EL (cell line): ENCODE results near the gene MAB21L4.

Experiments used
- DNase-seq: peaks from one replicate; pipeline ENCODE4 v3.0.0-alpha.2; 2016

The MAB21L4 gene

DNA sequence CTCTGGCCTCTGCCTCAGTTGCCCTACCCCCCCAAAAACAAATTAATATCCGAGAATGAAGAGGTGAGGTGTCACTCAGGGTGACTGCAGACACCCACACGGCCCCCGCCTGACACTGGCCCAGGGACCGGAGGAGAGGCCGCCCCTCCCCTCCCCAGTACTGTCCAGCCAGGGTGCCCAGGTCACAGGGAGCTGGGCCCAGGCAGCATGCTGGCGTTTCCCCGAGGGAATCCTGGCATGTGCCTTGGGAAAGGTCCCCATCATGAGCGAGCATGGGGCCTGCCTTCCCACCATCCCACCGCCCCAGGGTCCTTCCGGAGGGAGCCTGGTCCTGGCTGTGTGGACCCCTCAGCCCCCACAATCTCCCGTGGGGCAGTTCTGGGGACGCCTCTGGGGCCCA lies 3.0 kb downstream of the MAB21L4 start:
- DNase-seq: no peak

- no peak for DNase-seq
These were observed 3.6 kb downstream of the MAB21L4 start for GRCh38 chr2:240892356-240892755.

DNA sequence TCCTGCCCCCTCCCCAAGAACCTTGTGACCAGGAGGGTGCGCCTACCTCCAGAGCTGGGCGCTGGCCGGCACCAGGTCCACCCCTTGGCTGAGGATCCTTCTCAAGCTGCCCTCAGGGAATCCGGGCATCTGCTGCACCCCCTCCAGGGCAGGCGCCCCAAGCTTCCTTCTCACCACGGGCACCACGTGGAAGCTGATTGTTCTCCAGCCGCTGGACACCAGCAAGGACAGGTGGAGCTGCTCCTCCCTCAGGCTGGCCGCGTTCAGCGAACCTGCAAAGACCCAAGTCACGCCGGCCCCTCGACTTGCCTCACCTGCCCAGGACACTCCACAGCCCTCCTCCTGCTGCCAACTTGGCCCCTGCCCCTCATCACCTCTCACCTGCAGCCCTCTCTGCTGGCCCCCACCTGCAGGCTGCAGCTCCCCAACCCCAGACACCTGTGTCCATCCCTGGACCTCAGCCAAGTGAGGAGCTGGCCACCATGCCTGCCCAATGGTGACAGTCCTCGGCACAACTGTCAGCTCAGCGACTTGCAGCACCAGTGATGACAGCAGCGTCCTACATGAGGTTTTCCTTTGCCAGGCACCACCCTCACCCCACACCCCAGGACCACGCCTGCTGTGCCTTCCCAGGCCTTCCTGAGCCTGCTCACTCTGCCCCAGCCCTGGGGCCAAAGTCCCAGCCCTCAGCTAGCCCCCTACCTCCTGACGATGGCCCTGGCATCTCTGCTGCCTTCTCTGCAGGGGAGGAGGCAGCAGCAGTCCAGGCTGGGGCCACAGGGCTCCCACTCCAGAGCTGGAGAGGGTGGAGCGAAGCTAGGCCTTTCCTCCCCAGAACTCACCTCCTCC lies 4.2 kb downstream of the MAB21L4 start:
- DNase-seq: no peak

DNA sequence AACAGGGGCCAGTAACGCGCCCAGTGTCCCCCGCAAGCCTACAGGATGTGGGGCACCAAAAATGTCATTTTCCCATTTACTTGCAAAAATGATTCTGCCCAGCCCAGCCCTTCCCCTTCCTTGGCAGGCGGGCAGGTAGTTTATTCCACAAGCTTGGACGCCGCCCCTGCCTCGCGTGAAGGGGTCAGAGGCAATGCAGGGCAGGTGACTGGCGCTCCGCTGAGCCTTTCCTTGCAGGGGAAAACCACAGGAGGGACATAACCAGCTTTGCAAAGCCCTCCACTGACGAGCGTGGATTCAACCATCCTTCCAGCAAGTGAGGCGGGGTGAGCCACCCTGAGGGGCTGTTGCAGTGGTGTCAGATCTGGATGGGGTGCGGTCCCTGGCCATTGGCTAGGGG lies 5.3 kb downstream of the MAB21L4 start:
- DNase-seq: no peak

DNA sequence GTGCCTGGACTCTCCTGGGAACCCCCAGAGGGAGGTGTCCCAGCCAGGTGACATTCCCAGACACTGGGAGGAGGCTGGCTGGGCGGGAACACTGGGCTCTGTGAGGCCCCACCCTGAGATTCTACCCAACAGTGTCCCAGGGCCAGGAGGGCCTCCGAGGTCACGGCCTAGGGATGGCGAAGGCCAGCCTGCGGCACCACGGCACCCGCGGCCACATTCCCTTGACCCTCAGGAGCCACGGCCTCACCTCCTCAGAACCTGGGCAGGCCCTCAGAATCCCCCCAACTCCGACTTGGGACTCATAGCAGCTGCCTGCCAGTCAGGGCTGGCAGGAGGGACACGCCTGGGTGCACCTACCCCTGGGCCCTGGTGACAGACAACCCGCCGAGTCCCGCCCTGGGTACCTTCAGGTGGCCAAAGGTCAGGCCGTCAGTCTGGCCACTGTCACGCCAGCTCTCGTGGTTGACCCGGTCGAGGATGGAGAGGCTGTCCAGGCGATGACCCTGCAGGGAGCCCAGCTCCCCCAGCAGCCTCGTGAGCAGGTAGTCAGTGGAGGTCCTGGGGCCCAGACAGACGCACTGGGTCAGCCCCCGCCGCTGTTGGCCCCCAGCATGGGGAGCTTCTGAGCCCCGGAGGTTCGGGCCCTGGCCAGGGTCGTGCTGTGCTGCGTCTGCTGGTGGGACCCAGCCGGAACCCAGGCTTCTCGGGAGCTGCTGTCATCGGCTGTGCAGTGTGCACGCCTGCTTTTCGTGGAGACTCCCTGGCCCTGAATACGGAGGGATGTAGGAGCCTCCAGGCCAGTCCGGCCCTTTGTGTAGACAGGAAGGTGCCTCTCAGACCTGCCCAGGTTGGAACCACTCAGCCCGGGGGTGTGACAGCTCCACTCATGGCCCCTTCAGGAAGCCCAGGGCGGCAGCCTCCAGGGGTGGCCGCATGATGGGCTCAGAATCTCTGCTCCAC lies 6.1 kb downstream of the MAB21L4 start:
- no peak for DNase-seq

- DNase-seq: no peak
These were observed 6.9 kb downstream of the MAB21L4 start for GRCh38 chr2:240888890-240889573.

DNA sequence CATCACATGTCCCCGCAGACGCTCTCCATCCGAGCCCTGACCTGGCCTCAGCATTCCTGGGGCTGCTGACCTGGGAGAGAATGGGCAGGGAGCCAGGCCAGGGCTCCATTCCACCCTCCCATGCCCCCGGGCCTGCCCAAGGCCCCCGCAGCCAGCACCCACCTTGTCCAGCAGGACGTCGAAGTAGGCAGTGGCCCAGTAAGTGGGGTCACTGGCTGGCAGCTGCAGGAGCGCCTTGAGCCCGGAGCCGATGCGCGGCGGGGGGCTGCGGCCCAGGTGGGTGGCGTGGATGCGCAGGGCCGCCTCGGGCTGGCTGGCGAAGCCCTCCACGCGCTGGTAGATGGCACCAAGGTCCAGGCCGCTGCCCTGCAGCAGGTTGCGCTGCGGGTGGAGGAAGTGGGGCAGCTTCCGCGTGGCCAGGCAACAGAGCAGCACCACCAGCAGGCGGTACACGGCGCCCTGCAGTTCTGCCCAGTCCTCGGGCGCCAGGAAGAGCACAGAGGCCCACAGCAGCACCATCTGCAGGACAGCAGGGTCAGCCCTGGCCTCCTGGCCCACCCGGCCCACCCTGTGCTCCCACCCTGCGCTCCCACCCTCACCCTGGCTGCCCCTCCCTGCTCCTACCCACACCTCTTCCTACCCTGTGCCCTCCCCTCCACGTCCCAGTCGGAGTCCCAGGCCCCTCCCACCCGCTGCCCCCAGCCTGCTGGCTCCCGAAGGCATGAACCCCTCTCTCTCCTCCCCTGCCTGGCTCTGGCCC lies 7.6 kb downstream of the MAB21L4 start:
- DNase-seq: no peak

DNA sequence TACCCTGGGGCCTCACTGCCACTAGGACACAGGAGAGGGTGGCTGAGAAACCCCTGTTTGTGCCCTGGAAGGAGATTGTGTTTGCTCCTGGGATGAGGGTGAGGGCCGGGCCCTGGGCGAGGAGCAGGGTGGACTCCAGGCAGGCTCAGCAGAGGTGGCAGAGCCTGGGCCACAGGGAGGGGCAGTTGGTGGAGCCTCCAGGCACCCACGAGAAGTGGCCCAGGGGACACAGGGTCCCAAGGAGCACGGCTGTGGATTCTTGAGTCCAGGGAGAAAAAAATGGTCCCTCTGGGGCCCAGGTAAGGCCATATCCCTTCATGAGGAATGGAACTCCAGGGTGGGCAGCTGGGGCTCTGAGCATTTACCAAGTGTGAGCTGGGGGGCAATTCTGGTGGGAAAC lies 8.3 kb downstream of the MAB21L4 start:
- no peak for DNase-seq

- no peak for DNase-seq
These were observed 9.0 kb downstream of the MAB21L4 start for GRCh38 chr2:240886678-240887609.

GRCh38 chr2:240886023-240886565 lies 9.9 kb downstream of the MAB21L4 start:
- DNase-seq: no peak

- no peak for DNase-seq
These were observed 10.4 kb downstream of the MAB21L4 start for GRCh38 chr2:240885566-240885965.

GRCh38 chr2:240884745-240885144 lies 11.2 kb downstream of the MAB21L4 start:
- DNase-seq: no peak

- DNase-seq: no peak
These were observed 11.7 kb downstream of the MAB21L4 start for GRCh38 chr2:240884221-240884620.

DNA sequence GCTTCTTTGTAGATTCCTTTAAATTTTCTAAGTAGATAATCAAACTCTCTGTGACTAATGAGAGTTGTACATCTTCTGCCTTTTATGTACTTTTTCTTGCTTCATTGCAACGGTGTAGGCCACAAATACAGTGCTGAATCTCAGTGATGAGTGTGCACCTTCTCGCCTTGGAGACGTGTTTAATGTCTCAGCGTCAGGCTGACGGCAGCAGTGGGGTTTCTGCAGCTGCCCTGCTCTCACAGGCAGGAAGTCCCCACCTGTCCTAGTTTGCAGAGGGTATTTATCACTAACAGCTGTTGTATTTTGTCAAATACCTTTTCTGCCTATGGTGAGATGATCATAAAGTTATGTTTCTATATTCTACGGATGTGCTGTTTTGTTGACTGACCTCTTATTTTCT lies 14.0 kb downstream of the MAB21L4 start:
- no peak for DNase-seq

DNA sequence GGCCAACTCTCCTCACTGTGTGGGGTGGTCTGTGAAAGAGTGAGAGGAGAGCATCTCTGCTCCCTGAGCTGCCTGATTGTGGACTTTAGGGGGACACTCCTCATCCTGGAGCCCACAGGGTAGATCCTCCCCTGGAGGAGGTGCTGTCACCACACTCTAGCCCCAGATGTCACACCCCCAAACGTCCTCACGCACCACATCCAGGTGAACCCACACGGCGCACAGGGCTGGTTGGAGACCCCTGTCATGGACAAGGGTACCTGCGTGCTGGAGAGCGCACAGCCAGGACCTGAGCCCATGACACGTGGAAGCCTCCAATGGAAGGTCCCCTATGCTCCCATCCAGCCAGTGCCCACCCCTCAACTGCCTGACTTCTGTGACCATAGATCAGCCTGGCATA lies 16.9 kb downstream of the MAB21L4 start:
- DNase-seq: no peak

GRCh38 chr2:240878341-240878936 lies 17.5 kb downstream of the MAB21L4 start:
- DNase-seq: no peak

DNA sequence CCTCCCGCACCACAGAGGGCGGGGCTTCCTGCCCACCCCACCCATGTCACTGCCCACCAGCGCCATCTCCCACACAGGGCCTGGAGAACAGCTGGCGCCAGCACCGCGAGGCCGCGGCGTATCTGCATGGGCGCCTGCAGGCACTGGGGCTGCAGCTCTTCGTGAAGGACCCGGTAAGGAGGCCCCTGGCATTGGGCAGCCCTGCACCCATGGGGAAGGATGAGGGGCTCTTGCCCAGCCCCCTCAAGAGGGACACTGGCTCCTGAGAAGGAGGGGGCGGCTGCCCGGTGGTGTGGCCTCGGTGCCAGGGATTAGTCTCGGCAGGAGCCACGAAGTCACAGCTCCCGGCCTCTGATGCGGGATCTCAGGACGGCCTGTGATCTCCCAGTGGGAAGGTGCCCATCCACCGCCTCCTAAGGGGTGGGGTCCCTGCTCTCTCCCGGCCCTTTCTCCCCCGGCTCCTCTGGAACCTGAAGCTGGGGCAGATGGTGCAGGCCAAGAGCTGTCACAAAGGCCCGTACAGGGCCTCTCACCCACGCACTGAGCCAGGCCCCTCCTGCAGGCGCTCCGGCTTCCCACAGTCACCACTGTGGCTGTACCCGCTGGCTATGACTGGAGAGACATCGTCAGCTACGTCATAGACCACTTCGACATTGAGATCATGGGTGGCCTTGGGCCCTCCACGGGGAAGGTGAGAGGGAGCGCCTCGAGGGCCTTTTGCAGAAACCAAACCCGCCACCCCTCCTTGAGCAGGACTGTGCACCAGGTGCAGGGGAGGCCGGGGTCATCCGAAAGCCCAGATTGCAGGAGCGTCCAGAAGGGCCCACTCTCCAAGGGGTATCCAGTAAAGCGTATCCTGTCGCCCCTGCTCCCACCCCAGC lies 18.3 kb downstream of the MAB21L4 start:
- DNase-seq: no peak

GRCh38 chr2:240876475-240877251 lies 19.3 kb downstream of the MAB21L4 start:
- DNase-seq: no peak

GRCh38 chr2:240876035-240876474 lies 19.9 kb downstream of the MAB21L4 start:
- no peak for DNase-seq
